Pancreas (tissue), 10 donors: ENCODE measurements around the gene VAV2. TPM values are rescaled to one million over a fixed set of nuclear protein-coding genes. Genes with fewer than 3 reads are reported as not detected.
"Not testable (repeated sequence)": the region's sequence is repeated elsewhere in the genome, so short reads cannot be mapped to it uniquely, and the experiment has no call there.

Experiments
- ATAC-seq, 4 donors: fragments of 200-7000 bp; cut with Tn5 transposase; one replicate each; pipeline versions ENCODE4 v1.8.0 to v1.9.1; 2020; ENCODE audit warnings: mild to moderate bottlenecking in 4 of 4, moderate library complexity in 4 of 4
- DNase-seq, 6 donors: peaks; one replicate each; pipeline ENCODE4 v3.0.0-alpha.2; 2020
- FAIRE-seq: peaks from 2 replicates; lab custom pipeline; 2012; peaks lifted over from hg19 to GRCh38; lab: Jason Lieb, UNC
- H3K27ac ChIP-seq, 4 donors: fragments of 200-600 bp; sonication (generic); 1 replicate in 3 of 4; 2 replicates in 1 of 4; pipeline versions ENCODE4 v1.5.0 to v1.8.0; 2020
- H3K27me3 ChIP-seq, 4 donors: fragments of 200-600 bp; one replicate each; pipeline ENCODE4 v1.8.0; 2021
- H3K36me3 ChIP-seq, 3 donors: fragments of 200-600 bp; sonication (generic) in 1 of 3; one replicate each; pipeline versions ENCODE4 v1.5.0 to v1.8.0; 2020 to 2021
- H3K4me1 ChIP-seq, 3 donors: fragments of 200-600 bp; one replicate each; pipeline ENCODE4 v1.8.0; 2021
- H3K4me3 ChIP-seq, 4 donors: fragments of 200-600 bp; sonication (generic) in 2 of 4; one replicate each; pipeline versions ENCODE4 v1.5.0 to v1.8.0; 2020 to 2021
- H3K9me3 ChIP-seq, 4 donors: fragments of 200-600 bp; one replicate each; pipeline ENCODE4 v1.8.0; 2021
- CTCF ChIP-seq, 4 donors: fragments of 200-600 bp; sonication (generic) in 3 of 4; IDR thresholded peaks; one replicate each; pipeline versions ENCODE4 v1.5.0 to v1.8.0; 2021; ENCODE audit warnings: antibody characterized with exemption in 4 of 4
- WGBS, 2 donors: extraction: QIAGEN DNeasy Blood & Tissue Kit; methylation state at CpG; one replicate each; pipeline ENCODE4 v1.1.7; 2013; 5-methylcytosine and 5-hydroxymethylcytosine counted together
- intact Hi-C, 3 donors: fragments of 100-400 bp; cut with DNase I; formaldehyde crosslinking; loops; one replicate each; pipeline versions ENCODE4 v1.11.1 to v1.14.2; 2022
- polyA plus RNA-seq, 2 donors: library from polyadenylated mRNA; stranded (reverse); fragments of 200-250 nt; gene quantifications; one replicate each; pipeline ENCODE4 v1.2.3, GENCODE V29; 2013
- total RNA-seq, 6 donors: library from RNA; stranded (reverse); fragmentation: NEBNext Ultra II Directional in 4 of 6; extraction: Animal tissue kit (Norgen Biotek cat#: 25700) in 4 of 6; gene quantifications; one replicate each; pipeline versions ENCODE4 v1.2.1 to v1.2.4, GENCODE V29; 2021 to 2023
- donor health status: healthy with polysubstance abuse.
- donor health status: DM: no; HTN: no; CAD: no; lungs with moderate emphysema.
- donor health status: DM: no; HTN: no; CAD: no.
- donor health status: control.
- donor health status: control.
- donor health status: Bipolar disorder and iron deficiency.
- donor health status: DM: yes; HTN: yes; CAD: no.
- donor health status: DM: no; HTN: no; CAD: no.
- donor health status: DM: no; HTN: no; CAD: no.
- donor health status: DM: yes; HTN: yes; CAD: no.

VAV2 gene
- total and polyA plus RNA-seq, 8 donors: 20.5 to 41.0 (median 33.6) TPM

GRCh38 chr9:133960568-133961129 lies 31.5 kb downstream of the VAV2 start:
- WGBS, 2 donors: 47 to 49% methylated on average over 21 of the region's 21 CpGs
- no peak for FAIRE-seq
- intact Hi-C loops: no loop called here
- ATAC-seq: peak; percentile 45 to 67 (median 52)
- Histone ChIP-seq H3K27ac (peak overlapping the region; percentile 8 to 68 (median 33)), H3K9me3 (no peaks in the 10 kb centered on the region), H3K27me3 (no peaks in the 10 kb centered on the region), H3K4me3 (no peak overlapping the region), H3K36me3 (no peaks in the 10 kb centered on the region), H3K4me1 (peaks cover 50 to 67% (median 58%) of the 10 kb centered on the region in 3 donors)
- no peak for TF ChIP-seq CTCF (IDR thresholded peaks at IDR 0.05)
- peak in 4 of 6 donors; percentile 45 to 73 (median 56) for DNase-seq

GRCh38 chr9:133959966-133960567 lies 32.1 kb downstream of the VAV2 start:
- H3K36me3 ChIP-seq: no peaks in the 10 kb centered on the region
- peaks cover 51 to 67% (median 58%) of the 10 kb centered on the region in 3 donors for H3K4me1 ChIP-seq
- WGBS, 2 donors: 55 to 57% methylated on average over 19 of the region's 19 CpGs
- H3K27me3 ChIP-seq: no peaks in the 10 kb centered on the region
- H3K9me3 ChIP-seq: no peaks in the 10 kb centered on the region
- TF ChIP-seq CTCF (IDR thresholded peaks at IDR 0.05): no peak
- FAIRE-seq: no peak
- no peak for ATAC-seq
- intact Hi-C loops: no loop called here
- DNase-seq: peak in 3 of 6 donors; percentile 41 to 66 (median 59)
- H3K27ac ChIP-seq: peak overlapping the region in 3 of 4 donors; percentile 26 to 68 (median 40)
- H3K4me3 ChIP-seq: no peak overlapping the region

- WGBS, 2 donors: 88 to 89% methylated on average over 9 of the region's 9 CpGs
- H3K4me1 ChIP-seq: peaks cover 51 to 71% (median 58%) of the 10 kb centered on the region in 3 donors
Observed at GRCh38 chr9:133959171-133959570, 33.0 kb downstream of the VAV2 start.

GRCh38 chr9:133958756-133959155 lies 33.4 kb downstream of the VAV2 start:
- no peak for FAIRE-seq
- H3K4me3 ChIP-seq: no peak overlapping the region
- no peak for ATAC-seq
- WGBS, 2 donors: 54 to 79% methylated on average over 6 of the region's 6 CpGs
- no peaks in the 10 kb centered on the region for H3K27me3 ChIP-seq
- H3K36me3 ChIP-seq: no peaks in the 10 kb centered on the region
- peak overlapping the region in 1 of 4 donors; percentile 12 for H3K27ac ChIP-seq
- H3K9me3 ChIP-seq: no peaks in the 10 kb centered on the region
- intact Hi-C loops: no loop called here
- peaks cover 51 to 71% (median 58%) of the 10 kb centered on the region in 3 donors for H3K4me1 ChIP-seq
- peak in 3 of 6 donors; percentile 12 to 50 (median 49) for DNase-seq
- no peak for TF ChIP-seq CTCF (IDR thresholded peaks at IDR 0.05)

More at GRCh38 chr9:133959171-133959570, 33.0 kb downstream of the VAV2 start:
- Histone ChIP-seq H3K4me3 (no peak overlapping the region), H3K36me3 (no peaks in the 10 kb centered on the region), H3K27ac (peak overlapping the region in 1 of 4 donors; percentile 12), H3K27me3 (no peaks in the 10 kb centered on the region), H3K9me3 (no peaks in the 10 kb centered on the region)
- ATAC-seq (no peak), FAIRE-seq (no peak), DNase-seq (peak in 3 of 6 donors; percentile 22 to 71 (median 48))
- TF ChIP-seq CTCF (IDR thresholded peaks at IDR 0.05): no peak
- intact Hi-C loops: no loop called here

GRCh38 chr9:133957772-133958171 lies 34.4 kb downstream of the VAV2 start:
- ATAC-seq, H3K36me3 ChIP-seq, intact Hi-C loops, H3K9me3 ChIP-seq, H3K27me3 ChIP-seq, FAIRE-seq, DNase-seq, H3K4me3 ChIP-seq: not testable (repeated sequence)
- Histone ChIP-seq H3K27ac (peak overlapping the region in 3 of 4 donors; percentile 56 to 68 (median 57)), H3K4me1 (peaks cover 44 to 62% (median 49%) of the 10 kb centered on the region in 3 donors)
- 50 to 53% methylated on average over 2 to 3 of the region's 7 CpGs for WGBS, 2 donors
